Loucy (cell line): ENCODE data around the gene MCM3AP.
A peak's percentile ranks its signal among the peaks of the same experiment; 100 is the strongest.

Source experiments
- H2AFZ ChIP-seq: fragments of 200-600 bp; sonication (generic); 2 replicates; pipeline ENCODE4 v1.6.0; 2016; ENCODE audit warnings: antibody characterized with exemption, mild to moderate bottlenecking, low read length, moderate library complexity
- H3F3A ChIP-seq: fragments of 200-600 bp; 2 replicates; pipeline ENCODE4 v1.6.0; 2016; ENCODE audit warnings: antibody characterized with exemption, low read depth, mild to moderate bottlenecking
- H3K27me3 ChIP-seq: fragments of 200-600 bp; sonication (generic); 2 replicates; pipeline ENCODE4 v1.6.1; 2014; ENCODE audit warnings: low read length, mild to moderate bottlenecking; ENCODE audit not compliant: insufficient read depth, poor library complexity, severe bottlenecking
- H3K36me3 ChIP-seq: fragments of 200-600 bp; sonication (generic); 2 replicates; pipeline ENCODE4 v1.6.1; 2016; ENCODE audit warnings: low read length; ENCODE audit not compliant: insufficient read depth
- H3K4me1 ChIP-seq: fragments of 200-600 bp; sonication (generic); 2 replicates; pipeline ENCODE4 v1.5.1; 2014; ENCODE audit warnings: low read length, mild to moderate bottlenecking; ENCODE audit not compliant: insufficient read depth, poor library complexity, severe bottlenecking
- H3K4me2 ChIP-seq: fragments of 200-600 bp; sonication (generic); 2 replicates; pipeline ENCODE4 v1.6.0; 2014; ENCODE audit warnings: antibody characterized with exemption, low read length, low read depth, mild to moderate bottlenecking; ENCODE audit not compliant: poor library complexity, severe bottlenecking
- H3K4me3 ChIP-seq: fragments of 200-600 bp; sonication (generic); 2 replicates; pipeline ENCODE4 v1.5.1; 2014; ENCODE audit warnings: low read length, mild to moderate bottlenecking, mixed read lengths; ENCODE audit not compliant: poor library complexity, severe bottlenecking
- H3K79me2 ChIP-seq: fragments of 200-600 bp; sonication (generic); 2 replicates; pipeline ENCODE4 v1.6.1; 2014; ENCODE audit warnings: low read length; ENCODE audit not compliant: insufficient read depth
- H3K9ac ChIP-seq: fragments of 200-600 bp; sonication (generic); 2 replicates; pipeline ENCODE4 v1.6.0; 2014; ENCODE audit warnings: mild to moderate bottlenecking, low read depth, low read length, moderate library complexity; ENCODE audit not compliant: poor library complexity, severe bottlenecking
- H3K9me2 ChIP-seq: fragments of 200-600 bp; sonication (generic); replicated peaks from 2 replicates; pipeline ENCODE4 v1.6.1; 2016; ENCODE audit warnings: low read depth, low read length, mixed read lengths
- H3K9me3 ChIP-seq: fragments of 200-600 bp; sonication (generic); 2 replicates; pipeline ENCODE4 v1.6.1; 2014; ENCODE audit warnings: mild to moderate bottlenecking, antibody characterized with exemption, low read length, low read depth; ENCODE audit not compliant: insufficient read depth
- H4K20me1 ChIP-seq: fragments of 200-600 bp; sonication (generic); 2 replicates; pipeline ENCODE4 v1.6.0; 2014; ENCODE audit warnings: antibody characterized with exemption, low read length, mild to moderate bottlenecking; ENCODE audit not compliant: insufficient read depth, poor library complexity, severe bottlenecking
- EZH2phosphoT487 ChIP-seq: fragments of 200-600 bp; IDR thresholded peaks from 2 replicates; pipeline ENCODE4 v1.6.1; 2018; ENCODE audit warnings: antibody characterized with exemption, mild to moderate bottlenecking, moderate library complexity, borderline replicate concordance
- TF ChIP-seq, protein P1 (sequence below): fragments of 200-600 bp; sonication (generic); conservative IDR thresholded peaks from 2 replicates; pipeline ENCODE4 v1.5.1; 2014; ENCODE audit warnings: mild to moderate bottlenecking, antibody characterized with exemption, low read length

Gene MCM3AP

DNA sequence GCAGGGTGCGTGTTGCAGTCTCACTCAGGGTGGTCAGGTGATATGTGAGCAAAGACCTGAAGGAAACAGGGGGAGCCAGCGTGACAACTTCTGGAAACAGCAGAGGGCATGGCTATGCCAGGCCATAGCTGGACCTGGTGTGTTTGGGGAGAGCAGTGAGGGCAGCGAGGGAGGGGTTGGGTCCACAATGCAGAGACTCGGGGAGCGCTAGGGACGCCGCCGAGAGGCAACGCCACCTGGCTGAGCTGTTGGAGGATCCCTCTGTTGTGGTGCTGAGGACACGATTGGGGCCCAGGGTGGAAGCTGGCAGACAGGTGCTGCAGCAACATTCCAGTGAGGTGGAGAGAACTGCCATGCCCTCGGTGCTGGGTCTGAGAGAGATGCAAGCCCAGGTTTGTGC, 30.2 kb downstream of the MCM3AP start:
- TF ChIP-seq EZH2phosphoT487: no peak
- TF ChIP-seq, protein P1, sequence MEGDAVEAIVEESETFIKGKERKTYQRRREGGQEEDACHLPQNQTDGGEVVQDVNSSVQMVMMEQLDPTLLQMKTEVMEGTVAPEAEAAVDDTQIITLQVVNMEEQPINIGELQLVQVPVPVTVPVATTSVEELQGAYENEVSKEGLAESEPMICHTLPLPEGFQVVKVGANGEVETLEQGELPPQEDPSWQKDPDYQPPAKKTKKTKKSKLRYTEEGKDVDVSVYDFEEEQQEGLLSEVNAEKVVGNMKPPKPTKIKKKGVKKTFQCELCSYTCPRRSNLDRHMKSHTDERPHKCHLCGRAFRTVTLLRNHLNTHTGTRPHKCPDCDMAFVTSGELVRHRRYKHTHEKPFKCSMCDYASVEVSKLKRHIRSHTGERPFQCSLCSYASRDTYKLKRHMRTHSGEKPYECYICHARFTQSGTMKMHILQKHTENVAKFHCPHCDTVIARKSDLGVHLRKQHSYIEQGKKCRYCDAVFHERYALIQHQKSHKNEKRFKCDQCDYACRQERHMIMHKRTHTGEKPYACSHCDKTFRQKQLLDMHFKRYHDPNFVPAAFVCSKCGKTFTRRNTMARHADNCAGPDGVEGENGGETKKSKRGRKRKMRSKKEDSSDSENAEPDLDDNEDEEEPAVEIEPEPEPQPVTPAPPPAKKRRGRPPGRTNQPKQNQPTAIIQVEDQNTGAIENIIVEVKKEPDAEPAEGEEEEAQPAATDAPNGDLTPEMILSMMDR: no peak

DNA sequence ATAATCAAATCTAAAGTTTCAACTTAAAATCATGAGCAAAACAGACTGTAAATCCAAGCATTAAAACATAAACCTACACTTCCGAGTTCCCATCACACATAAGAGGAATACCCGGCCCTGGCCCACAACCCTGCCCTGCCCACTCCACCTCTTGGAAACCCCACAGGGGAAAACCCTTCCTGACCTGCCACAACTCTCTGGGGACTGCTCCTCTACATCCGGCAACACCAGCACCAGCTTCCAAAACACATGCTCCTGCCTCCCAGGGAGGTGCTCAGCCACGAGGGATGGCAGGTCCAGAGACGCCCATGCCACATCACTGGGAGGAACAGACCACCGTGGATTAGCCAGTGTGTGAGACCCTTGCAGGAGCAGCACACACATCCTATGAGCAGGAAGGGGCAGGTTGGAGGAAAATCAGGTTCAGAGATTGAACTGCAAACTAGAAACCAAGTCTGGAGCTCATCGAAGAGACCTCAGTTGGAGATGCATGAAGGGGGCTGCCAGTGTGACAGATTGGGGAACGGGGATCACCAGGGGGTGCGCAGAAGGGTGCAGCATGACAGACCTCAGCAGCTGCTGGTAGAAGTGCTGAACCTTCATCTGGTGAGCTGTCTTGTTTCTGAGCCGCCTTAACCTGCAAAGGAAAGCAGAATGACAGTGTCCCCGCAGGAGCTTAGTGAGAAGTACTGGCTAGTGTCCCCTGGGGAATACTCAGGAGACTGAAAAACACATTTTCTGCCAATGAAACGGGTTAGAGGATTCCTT, 31.0 kb downstream of the MCM3AP start:
- peaks cover 71% of the 10 kb centered on the region; the same call in 1 of the 2 replicates for H3K36me3 ChIP-seq
- H3K79me2 ChIP-seq: no peaks in the 10 kb centered on the region
- no peaks in the 10 kb centered on the region for H3K9me2 ChIP-seq
- peak overlapping the region; percentile 68 for H3K4me3 ChIP-seq
- peaks cover 10% of the 10 kb centered on the region for H3F3A ChIP-seq
- H3K27me3 ChIP-seq: no peaks in the 10 kb centered on the region
- TF ChIP-seq EZH2phosphoT487: no peak
- TF ChIP-seq, protein P1: no peak
- H3K9me3 ChIP-seq: no peaks in the 10 kb centered on the region
- H3K9ac ChIP-seq: peak overlapping the region; percentile 80
- H2AFZ ChIP-seq: no peak overlapping the region
- H3K4me1 ChIP-seq: peaks cover 48% of the 10 kb centered on the region
- no peaks in the 10 kb centered on the region for H4K20me1 ChIP-seq
- peak overlapping the region; percentile 97 for H3K4me2 ChIP-seq

More for the DNA sequence above, 30.2 kb downstream of the MCM3AP start:
- Histone ChIP-seq H3F3A (peaks cover 10% of the 10 kb centered on the region), H3K4me2 (peak overlapping the region; percentile 97), H3K4me1 (peaks cover 46% of the 10 kb centered on the region), H2AFZ (no peak overlapping the region), H3K9ac (peak overlapping the region; percentile 80), H3K9me2 (no peaks in the 10 kb centered on the region), H3K4me3 (peak overlapping the region; percentile 68), H3K79me2 (no peaks in the 10 kb centered on the region), H4K20me1 (no peaks in the 10 kb centered on the region), H3K27me3 (no peaks in the 10 kb centered on the region), H3K9me3 (no peaks in the 10 kb centered on the region), H3K36me3 (peaks cover 67% of the 10 kb centered on the region; the same call in 1 of the 2 replicates)

DNA sequence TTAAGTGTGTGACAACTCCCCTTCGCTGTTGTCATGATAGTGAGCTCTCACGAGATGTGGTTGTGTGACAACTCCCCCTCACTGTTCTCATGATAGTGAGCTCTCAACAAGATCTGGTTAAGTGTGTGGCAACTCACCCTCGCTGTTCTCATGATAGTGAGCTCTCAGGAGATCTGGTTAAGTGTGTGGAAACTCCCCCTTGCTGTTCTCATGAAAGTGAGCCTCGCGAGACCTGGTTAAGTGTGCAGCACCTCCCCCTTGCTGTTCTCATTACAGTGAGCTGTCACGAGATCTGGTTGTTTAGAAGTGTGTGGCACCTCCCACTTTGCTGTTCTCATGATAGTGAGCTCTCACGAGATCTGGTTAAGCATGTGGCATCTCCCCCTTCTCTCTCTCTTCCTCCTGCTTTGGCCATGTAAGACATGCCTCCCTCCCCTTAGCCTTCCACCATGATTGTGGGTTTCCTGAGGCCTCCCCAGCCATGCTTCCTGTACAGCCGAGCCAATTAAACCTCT, 31.7 kb downstream of the MCM3AP start:
- peak overlapping the region; percentile 80 for H3K9ac ChIP-seq

More for the DNA sequence above, 31.7 kb downstream of the MCM3AP start:
- H3K27me3 ChIP-seq: no peaks in the 10 kb centered on the region
- no peaks in the 10 kb centered on the region for H3K9me2 ChIP-seq
- TF ChIP-seq EZH2phosphoT487: no peak
- TF ChIP-seq, protein P1: no peak
- H4K20me1 ChIP-seq: no peaks in the 10 kb centered on the region
- peaks cover 10% of the 10 kb centered on the region for H3F3A ChIP-seq
- H3K4me1 ChIP-seq: peaks cover 48% of the 10 kb centered on the region
- H3K79me2 ChIP-seq: no peaks in the 10 kb centered on the region
- peak overlapping the region; percentile 68 for H3K4me3 ChIP-seq
- no peaks in the 10 kb centered on the region for H3K9me3 ChIP-seq
- H2AFZ ChIP-seq: no peak overlapping the region
- H3K36me3 ChIP-seq: peaks cover 73% of the 10 kb centered on the region; the same call in 1 of the 2 replicates
- H3K4me2 ChIP-seq: peak overlapping the region; percentile 97
